ENCODE results near the gene GUCA2B.

The GUCA2B gene

GRCh38 chr1:42128964-42129363 is 24.2 kb upstream of the GUCA2B start:
- Histone ChIP-seq H3K4me1 (ENCODE audit: control insufficient read depth, insufficient read depth, low read length) (no peaks in the 10 kb centered on the region), H3K36me3 (ENCODE audit: control insufficient read depth, insufficient read depth, low read length) (no peaks in the 10 kb centered on the region), H3K9me3 (ENCODE audit: control insufficient read depth, insufficient read depth, low read depth, low read length) (no peaks in the 10 kb centered on the region), H3K9ac (ENCODE audit: low read length) (no peak overlapping the region), H3K4me3 (ENCODE audit: low read depth, low read length) (no peak overlapping the region), H3K27ac (ENCODE audit: low read depth, low read length) (no peak overlapping the region), H3K27me3 (ENCODE audit: control insufficient read depth, insufficient read depth, low read length) (peaks cover 13% of the 10 kb centered on the region; the same call in 1 of the 2 replicates)

- Histone ChIP-seq H3K9me3 (ENCODE audit: control insufficient read depth, insufficient read depth, low read depth, low read length) (no peaks in the 10 kb centered on the region), H3K36me3 (ENCODE audit: control insufficient read depth, insufficient read depth, low read length) (no peaks in the 10 kb centered on the region), H3K9ac (ENCODE audit: low read length) (no peak overlapping the region), H3K27ac (ENCODE audit: low read depth, low read length) (no peak overlapping the region), H3K4me3 (ENCODE audit: low read depth, low read length) (no peak overlapping the region), H3K4me1 (ENCODE audit: control insufficient read depth, insufficient read depth, low read length) (no peaks in the 10 kb centered on the region), H3K27me3 (ENCODE audit: control insufficient read depth, insufficient read depth, low read length) (peaks cover 13% of the 10 kb centered on the region; the same call in 1 of the 2 replicates)
These were observed 23.0 kb upstream of the GUCA2B start for GRCh38 chr1:42130061-42130660.

- Histone ChIP-seq H3K9me3 (ENCODE audit: control insufficient read depth, insufficient read depth, low read depth, low read length) (no peaks in the 10 kb centered on the region), H3K4me1 (ENCODE audit: control insufficient read depth, insufficient read depth, low read length) (no peaks in the 10 kb centered on the region), H3K36me3 (ENCODE audit: control insufficient read depth, insufficient read depth, low read length) (no peaks in the 10 kb centered on the region), H3K27ac (ENCODE audit: low read depth, low read length) (no peak overlapping the region), H3K27me3 (ENCODE audit: control insufficient read depth, insufficient read depth, low read length) (peaks cover 6% of the 10 kb centered on the region; the same call in 1 of the 2 replicates), H3K4me3 (ENCODE audit: low read depth, low read length) (no peak overlapping the region), H3K9ac (ENCODE audit: low read length) (no peak overlapping the region)
These were observed 19.8 kb upstream of the GUCA2B start for GRCh38 chr1:42133390-42133789.

GRCh38 chr1:42133809-42134526 is 19.2 kb upstream of the GUCA2B start:
- H3K36me3 ChIP-seq (ENCODE audit: control insufficient read depth, insufficient read depth, low read length): no peaks in the 10 kb centered on the region
- H3K4me3 ChIP-seq (ENCODE audit: low read depth, low read length): no peak overlapping the region

GRCh38 chr1:42135426-42135825 is 17.8 kb upstream of the GUCA2B start:
- no peaks in the 10 kb centered on the region for H3K4me1 ChIP-seq (ENCODE audit: control insufficient read depth, insufficient read depth, low read length)
- H3K27ac ChIP-seq (ENCODE audit: low read depth, low read length): no peak overlapping the region
- H3K4me3 ChIP-seq (ENCODE audit: low read depth, low read length): no peak overlapping the region
- H3K27me3 ChIP-seq (ENCODE audit: control insufficient read depth, insufficient read depth, low read length): no peaks in the 10 kb centered on the region
- no peak overlapping the region for H3K9ac ChIP-seq (ENCODE audit: low read length)
- no peaks in the 10 kb centered on the region for H3K36me3 ChIP-seq (ENCODE audit: control insufficient read depth, insufficient read depth, low read length)
- H3K9me3 ChIP-seq (ENCODE audit: control insufficient read depth, insufficient read depth, low read depth, low read length): 0 out of 2 replicates have a peak, but pooled peaks cover 2% of the 10 kb centered on the region

More at GRCh38 chr1:42133809-42134526, 19.2 kb upstream of the GUCA2B start:
- H3K9me3 ChIP-seq (ENCODE audit: control insufficient read depth, insufficient read depth, low read depth, low read length): 0 out of 2 replicates have a peak, but pooled peaks cover 2% of the 10 kb centered on the region
- no peaks in the 10 kb centered on the region for H3K4me1 ChIP-seq (ENCODE audit: control insufficient read depth, insufficient read depth, low read length)
- no peak overlapping the region for H3K27ac ChIP-seq (ENCODE audit: low read depth, low read length)
- peaks cover 6% of the 10 kb centered on the region; the same call in 1 of the 2 replicates for H3K27me3 ChIP-seq (ENCODE audit: control insufficient read depth, insufficient read depth, low read length)
- H3K9ac ChIP-seq (ENCODE audit: low read length): no peak overlapping the region

- Histone ChIP-seq H3K27ac (ENCODE audit: low read depth, low read length) (no peak overlapping the region), H3K4me1 (ENCODE audit: control insufficient read depth, insufficient read depth, low read length) (no peaks in the 10 kb centered on the region), H3K36me3 (ENCODE audit: control insufficient read depth, insufficient read depth, low read length) (no peaks in the 10 kb centered on the region), H3K27me3 (ENCODE audit: control insufficient read depth, insufficient read depth, low read length) (no peaks in the 10 kb centered on the region), H3K9me3 (ENCODE audit: control insufficient read depth, insufficient read depth, low read depth, low read length) (0 out of 2 replicates have a peak, but pooled peaks cover 2% of the 10 kb centered on the region), H3K4me3 (ENCODE audit: low read depth, low read length) (no peak overlapping the region), H3K9ac (ENCODE audit: low read length) (no peak overlapping the region)
These were observed 16.7 kb upstream of the GUCA2B start for GRCh38 chr1:42136466-42136865.

GRCh38 chr1:42137766-42138165 is 15.4 kb upstream of the GUCA2B start:
- 0 out of 2 replicates have a peak, but pooled peaks cover 2% of the 10 kb centered on the region for H3K9me3 ChIP-seq (ENCODE audit: control insufficient read depth, insufficient read depth, low read depth, low read length)
- H3K9ac ChIP-seq (ENCODE audit: low read length): no peak overlapping the region
- no peak overlapping the region for H3K4me3 ChIP-seq (ENCODE audit: low read depth, low read length)
- no peaks in the 10 kb centered on the region for H3K4me1 ChIP-seq (ENCODE audit: control insufficient read depth, insufficient read depth, low read length)
- no peak overlapping the region for H3K27ac ChIP-seq (ENCODE audit: low read depth, low read length)
- H3K36me3 ChIP-seq (ENCODE audit: control insufficient read depth, insufficient read depth, low read length): no peaks in the 10 kb centered on the region
- no peaks in the 10 kb centered on the region for H3K27me3 ChIP-seq (ENCODE audit: control insufficient read depth, insufficient read depth, low read length)

GRCh38 chr1:42138586-42138985 is 14.6 kb upstream of the GUCA2B start:
- Histone ChIP-seq H3K27me3 (ENCODE audit: control insufficient read depth, insufficient read depth, low read length) (peaks cover 5% of the 10 kb centered on the region; the same call in 1 of the 2 replicates), H3K9me3 (ENCODE audit: control insufficient read depth, insufficient read depth, low read depth, low read length) (0 out of 2 replicates have a peak, but pooled peaks cover 2% of the 10 kb centered on the region), H3K36me3 (ENCODE audit: control insufficient read depth, insufficient read depth, low read length) (no peaks in the 10 kb centered on the region), H3K27ac (ENCODE audit: low read depth, low read length) (no peak overlapping the region), H3K4me1 (ENCODE audit: control insufficient read depth, insufficient read depth, low read length) (no peaks in the 10 kb centered on the region), H3K4me3 (ENCODE audit: low read depth, low read length) (no peak overlapping the region), H3K9ac (ENCODE audit: low read length) (no peak overlapping the region)

- Histone ChIP-seq H3K9ac (ENCODE audit: low read length) (no peak overlapping the region), H3K4me3 (ENCODE audit: low read depth, low read length) (no peak overlapping the region), H3K27ac (ENCODE audit: low read depth, low read length) (no peak overlapping the region), H3K27me3 (ENCODE audit: control insufficient read depth, insufficient read depth, low read length) (peaks cover 9% of the 10 kb centered on the region; the same call in 1 of the 2 replicates), H3K36me3 (ENCODE audit: control insufficient read depth, insufficient read depth, low read length) (no peaks in the 10 kb centered on the region), H3K4me1 (ENCODE audit: control insufficient read depth, insufficient read depth, low read length) (no peaks in the 10 kb centered on the region), H3K9me3 (ENCODE audit: control insufficient read depth, insufficient read depth, low read depth, low read length) (0 out of 2 replicates have a peak, but pooled peaks cover 2% of the 10 kb centered on the region)
These were observed 13.8 kb upstream of the GUCA2B start for GRCh38 chr1:42139444-42139843.

GRCh38 chr1:42140191-42140590 is 13.0 kb upstream of the GUCA2B start:
- Histone ChIP-seq H3K9ac (ENCODE audit: low read length) (no peak overlapping the region), H3K9me3 (ENCODE audit: control insufficient read depth, insufficient read depth, low read depth, low read length) (0 out of 2 replicates have a peak, but pooled peaks cover 2% of the 10 kb centered on the region), H3K4me1 (ENCODE audit: control insufficient read depth, insufficient read depth, low read length) (no peaks in the 10 kb centered on the region), H3K36me3 (ENCODE audit: control insufficient read depth, insufficient read depth, low read length) (no peaks in the 10 kb centered on the region), H3K27me3 (ENCODE audit: control insufficient read depth, insufficient read depth, low read length) (peaks cover 9% of the 10 kb centered on the region; the same call in 1 of the 2 replicates), H3K4me3 (ENCODE audit: low read depth, low read length) (no peak overlapping the region), H3K27ac (ENCODE audit: low read depth, low read length) (no peak overlapping the region)

GRCh38 chr1:42141978-42142377 is 11.2 kb upstream of the GUCA2B start:
- no peaks in the 10 kb centered on the region for H3K36me3 ChIP-seq (ENCODE audit: control insufficient read depth, insufficient read depth, low read length)
- H3K4me1 ChIP-seq (ENCODE audit: control insufficient read depth, insufficient read depth, low read length): no peaks in the 10 kb centered on the region
- H3K4me3 ChIP-seq (ENCODE audit: low read depth, low read length): no peak overlapping the region
- H3K9me3 ChIP-seq (ENCODE audit: control insufficient read depth, insufficient read depth, low read depth, low read length): 0 out of 2 replicates have a peak, but pooled peaks cover 2% of the 10 kb centered on the region
- no peak overlapping the region for H3K9ac ChIP-seq (ENCODE audit: low read length)
- H3K27me3 ChIP-seq (ENCODE audit: control insufficient read depth, insufficient read depth, low read length): peaks cover 9% of the 10 kb centered on the region; the same call in 1 of the 2 replicates
- no peak overlapping the region for H3K27ac ChIP-seq (ENCODE audit: low read depth, low read length)
